K562 (cell line): ENCODE data around the gene MSN. TPM values are rescaled to one million over a fixed set of nuclear protein-coding genes. Genes with fewer than 3 reads are reported as not detected.

Source experiments
- ATAC-seq: fragments of 200-7000 bp; cut with Tn5 transposase; 3 replicates; pipeline ENCODE4 v1.9.1; 2020; ENCODE audit warnings: moderate library complexity
- BruUV-seq: library from RNA; stranded (reverse); fragments of 400-500 nt; replicated peaks from 2 replicates; lab custom pipeline; 2021; lab: Mats Ljungman, UMichigan
- CTCF ChIA-PET: fragments of 300-600 bp; formaldehyde crosslinking; extraction: SDS; loops from one replicate; lab custom pipeline; 2021; ENCODE audit warnings: low intra/inter-chr PET ratio; lab: Yijun Ruan, JAX
- POLR2A ChIA-PET: fragments of 300-600, 350-650 bp; sonication (Branson Sonifier 250); formaldehyde crosslinking; extraction: SDS; loops from one replicate; lab custom pipeline; 2021; ENCODE audit warnings: antibody characterized with exemption, inconsistent platforms; lab: Yijun Ruan, JAX
- DNase-seq, 4 experiments: peaks; one replicate each; pipeline versions ENCODE4 v3.0.0 to v3.0.0-alpha.2; 2011 to 2018; ENCODE audit warnings: low spot score in 3 of 4, mixed read lengths in 3 of 4; ENCODE audit errors: extremely low read depth in 1 of 4
- FAIRE-seq: peaks from 2 replicates; lab custom pipeline; 2011; peaks lifted over from hg19 to GRCh38; lab: Jason Lieb, UNC
- H2AFZ ChIP-seq: 2 replicates; pipeline ENCODE4 v1.6.0; 2011; ENCODE audit warnings: low read depth, low read length, control low read depth, inconsistent platforms
- H3K27ac ChIP-seq: fragments of 200-600 bp; 3 replicates; pipeline ENCODE4 v1.8.0; 2011; ENCODE audit warnings: low read depth, mild to moderate bottlenecking, control low read depth, inconsistent platforms, low read length, moderate library complexity, mixed read lengths; ENCODE audit errors: extremely low read depth
- H3K27me3 ChIP-seq, 2 experiments: fragments of 300-600 bp in 1 of 2; 2 replicates in 1 of 2; 3 replicates in 1 of 2; pipeline versions ENCODE4 v1.6.0 to v1.8.0; 2011; ENCODE audit warnings: inconsistent platforms in 2 of 2, low read length in 2 of 2, mild to moderate bottlenecking in 1 of 2, mixed read lengths in 1 of 2, moderate library complexity in 1 of 2; ENCODE audit not compliant: control insufficient read depth in 2 of 2, insufficient read depth in 2 of 2
- H3K36me3 ChIP-seq: fragments of 300-600 bp; 3 replicates; pipeline ENCODE4 v1.8.0; 2011; ENCODE audit warnings: mild to moderate bottlenecking, low read length, inconsistent platforms; ENCODE audit not compliant: control insufficient read depth, insufficient read depth
- H3K4me1 ChIP-seq, 2 experiments: fragments of 200-600 bp in 1 of 2; replicated peaks in 1 of 2; 2 replicates in 1 of 2; 3 replicates in 1 of 2; pipeline versions ENCODE4 v1.5.1 to v1.8.0; 2011; ENCODE audit warnings: inconsistent platforms in 2 of 2, low read length in 2 of 2, mild to moderate bottlenecking in 1 of 2, mixed read lengths in 1 of 2, moderate library complexity in 1 of 2; ENCODE audit not compliant: control insufficient read depth in 2 of 2, insufficient read depth in 2 of 2
- H3K4me2 ChIP-seq: 2 replicates; pipeline ENCODE4 v1.6.1; 2011; ENCODE audit warnings: low read length, control low read depth, inconsistent platforms, mixed read lengths; ENCODE audit not compliant: insufficient read depth
- H3K4me3 ChIP-seq: fragments of 200-600 bp; sonication (generic), shearing (Covaris generic); 2 replicates; pipeline ENCODE4 v1.5.1; 2016; ENCODE audit warnings: control low read depth, inconsistent platforms
- H3K79me2 ChIP-seq: fragments of 200-600 bp; 3 replicates; pipeline ENCODE4 v1.8.0; 2011; ENCODE audit warnings: low read length, inconsistent platforms; ENCODE audit not compliant: control insufficient read depth, insufficient read depth
- H3K9ac ChIP-seq, 2 experiments: 2 replicates each; pipeline versions ENCODE4 v1.6.0 to v1.6.1; 2011; ENCODE audit warnings: low read depth in 2 of 2, low read length in 2 of 2, control low read depth in 1 of 2, inconsistent platforms in 1 of 2, mild to moderate bottlenecking in 1 of 2, mixed read lengths in 1 of 2; ENCODE audit not compliant: insufficient read depth in 1 of 2
- H3K9me1 ChIP-seq: one replicate; pipeline ENCODE4 v1.6.0; 2011; ENCODE audit warnings: inconsistent platforms, mild to moderate bottlenecking, low read length, moderate library complexity; ENCODE audit not compliant: control insufficient read depth, insufficient read depth
- H3K9me3 ChIP-seq: replicated peaks from 2 replicates; pipeline ENCODE4 v1.5.1; 2011; ENCODE audit warnings: low read depth, low read length, inconsistent platforms; ENCODE audit not compliant: control insufficient read depth, insufficient read depth
- H4K20me1 ChIP-seq: replicated peaks from 2 replicates; pipeline ENCODE4 v1.6.1; 2011; ENCODE audit warnings: low read length, inconsistent platforms, mixed read lengths; ENCODE audit not compliant: control insufficient read depth, insufficient read depth
- CBX2 ChIP-seq: fragments of 200-600 bp; sonication (generic); IDR thresholded peaks from one replicate; pipeline ENCODE4 v1.6.1; 2012; ENCODE audit warnings: mild to moderate bottlenecking, low read length, inconsistent platforms; ENCODE audit not compliant: insufficient read depth, poor library complexity, severe bottlenecking
- GTF2F1 ChIP-seq: IDR thresholded peaks from 2 replicates; pipeline ENCODE4 v1.6.1; 2011; ENCODE audit warnings: low read depth, low read length, improper control_type of control experiment
- U2AF2 ChIP-seq: fragments of 200-400 bp; formaldehyde crosslinking; optimal IDR thresholded peaks from 2 replicates; pipeline ENCODE3; 2017; ENCODE audit warnings: low read depth, mild to moderate bottlenecking, low read length
- ZNF12 ChIP-seq: sonication (generic); formaldehyde crosslinking; IDR thresholded peaks from 2 replicates; pipeline ENCODE4 v1.4.0; 2020; ENCODE audit warnings: mild to moderate bottlenecking, missing genetic modification reagents
- WGBS: fragments of 100-300 bp; shearing (Covaris generic); methylation state at CpG from one replicate; pipeline ENCODE4 v1.1.6; 2016; ENCODE audit warnings: low coverage, mixed read lengths; ENCODE audit not compliant: insufficient coverage; ENCODE audit errors: missing lambda C conversion rate; 5-methylcytosine and 5-hydroxymethylcytosine counted together
- in situ Hi-C: fragments of 300-500 bp; cut with MboI; formaldehyde crosslinking; loops from 4 replicates; pipeline ENCODE4 v1.15.0; 2018; ENCODE audit warnings: inconsistent platforms, mixed read lengths
- intact Hi-C: fragments of 100-400 bp; cut with micrococcal nuclease; formaldehyde crosslinking; loops from 2 replicates; pipeline ENCODE4 v1.14.2; 2022
- polyA plus RNA-seq, 8 experiments: library from polyadenylated mRNA; depleted of rRNA in 4 of 8; stranded (reverse) in 5 of 8; unstranded in 3 of 8; fragments of >200 nt; fragmentation: Nextera tagmentation in 2 of 8; fragmentation: Illumina TruSeq in 1 of 8; extraction: Ambion mirVana in 2 of 8; extraction: Trizol in 1 of 8; gene quantifications; 2 replicates each; pipeline versions ENCODE4 v1.2.1 to v1.2.3, GENCODE V29; 2011 to 2014; ENCODE audit warnings: inconsistent platforms in 1 of 8, missing spikeins in 1 of 8
- total RNA-seq, 7 experiments: library from RNA; depleted of rRNA in 6 of 7; stranded (reverse); fragments of >200 nt in 6 of 7; fragmentation: Illumina TruSeq in 2 of 7; extraction: Trizol in 2 of 7; gene quantifications; 2 replicates each; pipeline versions ENCODE4 v1.2.1 to v1.2.3, GENCODE V29; 2011 to 2021; ENCODE audit warnings: low replicate concordance in 1 of 7
- TF ChIP-seq, protein P1 (sequence below), 2 experiments: fragments of 450-650 bp in 1 of 2; IDR thresholded peaks; 2 replicates each; pipeline ENCODE4 v1.6.1; 2011 to 2017; ENCODE audit warnings: low read depth in 2 of 2, antibody characterized with exemption in 1 of 2, borderline replicate concordance in 1 of 2, low read length in 1 of 2, mild to moderate bottlenecking in 1 of 2, mixed read lengths in 1 of 2; ENCODE audit not compliant: control insufficient read depth in 1 of 2
- TF ChIP-seq, protein P2 (sequence below), 3 experiments: IDR thresholded peaks in 2 of 3; conservative IDR thresholded peaks in 1 of 3; 2 replicates each; pipeline ENCODE4 v1.5.1; 2011 to 2012; ENCODE audit warnings: low read length in 3 of 3, mild to moderate bottlenecking in 3 of 3, control low read depth in 2 of 3, improper control_type of control experiment in 1 of 3, inconsistent platforms in 1 of 3, low read depth in 1 of 3, mixed read lengths in 1 of 3, moderate library complexity in 1 of 3; ENCODE audit not compliant: insufficient read depth in 2 of 3

Gene MSN
- total and polyA plus RNA-seq, 9 of the 15 experiments (the other 6 are each of a cell fraction or from before 2014, with no cell fraction given), result 128 to 486 (median 237) TPM

GRCh38 chrX:65718538-65718937 is 51.1 kb downstream of the MSN start:
- TF ChIP-seq GTF2F1 (no peak), U2AF2 (no peak), CBX2 (no peak), ZNF12 (no peak)
- DNase-seq (no peak), ATAC-seq (no peak), FAIRE-seq (no peak)
- Histone ChIP-seq H3K9me1 (no peaks in the 10 kb centered on the region), H3K9ac (no peak overlapping the region), H3K27me3 (no peaks in the 10 kb centered on the region), H3K27ac (no peak overlapping the region), H3K36me3 (peaks cover 69% of the 10 kb centered on the region), H3K4me3 (no peak overlapping the region), H3K4me1 (peaks cover 0 to 3% of the 10 kb centered on the region in 2 experiments; a peak in 2 of 5 replicates), H2AFZ (no peak overlapping the region), H3K4me2 (no peak overlapping the region), H3K79me2 (peaks cover 83% of the 10 kb centered on the region), H3K9me3 (no peaks in the 10 kb centered on the region), H4K20me1 (peaks cover 4% of the 10 kb centered on the region; the same call in 1 of the 2 replicates)
- no TSS peak for BruUV-seq
- ChIA-PET POLR2A (interaction anchor here (0.6 to 1.1 kb wide), 2 partner anchors 19 to 45 kb away, joined by 3 read pairs; no protein-coding TSS in a partner anchor), CTCF (interaction anchor here (0.6 kb wide), 1 partner anchor 13 kb away, joined by 3 read pairs; no protein-coding TSS in a partner anchor)
- 96% methylated on average over 4 of the region's 4 CpGs for WGBS
- intact Hi-C loops (no loop called here), in situ Hi-C loops (no loop called here)

DNA sequence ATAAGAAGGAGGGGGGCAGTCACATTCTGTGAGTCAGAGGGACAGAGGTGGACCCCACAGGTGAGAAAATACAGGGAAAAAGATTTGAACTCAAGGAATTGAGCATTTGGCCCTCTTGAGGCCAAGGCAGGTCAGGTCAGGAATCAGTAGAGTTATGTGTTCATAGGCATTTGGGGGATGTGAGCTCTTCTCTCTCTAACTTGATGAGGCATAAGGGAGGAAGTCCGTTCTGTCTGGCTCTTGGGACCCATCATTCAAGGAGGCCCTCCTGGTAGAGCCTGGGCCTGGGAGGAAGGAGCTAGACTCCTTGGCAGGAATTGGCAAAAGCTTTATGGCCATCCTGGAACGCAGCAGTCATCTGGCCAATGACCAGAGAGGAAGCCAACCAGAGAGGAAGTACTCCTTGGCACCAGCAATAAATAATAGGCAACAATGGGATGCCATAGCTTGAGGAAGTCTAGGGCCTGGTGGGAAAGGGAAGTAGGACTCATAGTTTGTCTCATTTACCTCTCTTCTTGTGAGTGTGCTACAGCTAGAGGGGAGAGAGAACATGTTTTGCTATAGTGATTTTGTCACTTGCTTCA is 53.0 kb downstream of the MSN start:
- Histone ChIP-seq H3K27ac (no peak overlapping the region), H4K20me1 (peaks cover 4% of the 10 kb centered on the region; the same call in 1 of the 2 replicates), H3K79me2 (peaks cover 78% of the 10 kb centered on the region), H3K4me2 (no peak overlapping the region), H3K27me3 (no peaks in the 10 kb centered on the region), H3K9me3 (no peaks in the 10 kb centered on the region)
- in situ Hi-C loops, result no loop called here
- TF ChIP-seq, protein P1, sequence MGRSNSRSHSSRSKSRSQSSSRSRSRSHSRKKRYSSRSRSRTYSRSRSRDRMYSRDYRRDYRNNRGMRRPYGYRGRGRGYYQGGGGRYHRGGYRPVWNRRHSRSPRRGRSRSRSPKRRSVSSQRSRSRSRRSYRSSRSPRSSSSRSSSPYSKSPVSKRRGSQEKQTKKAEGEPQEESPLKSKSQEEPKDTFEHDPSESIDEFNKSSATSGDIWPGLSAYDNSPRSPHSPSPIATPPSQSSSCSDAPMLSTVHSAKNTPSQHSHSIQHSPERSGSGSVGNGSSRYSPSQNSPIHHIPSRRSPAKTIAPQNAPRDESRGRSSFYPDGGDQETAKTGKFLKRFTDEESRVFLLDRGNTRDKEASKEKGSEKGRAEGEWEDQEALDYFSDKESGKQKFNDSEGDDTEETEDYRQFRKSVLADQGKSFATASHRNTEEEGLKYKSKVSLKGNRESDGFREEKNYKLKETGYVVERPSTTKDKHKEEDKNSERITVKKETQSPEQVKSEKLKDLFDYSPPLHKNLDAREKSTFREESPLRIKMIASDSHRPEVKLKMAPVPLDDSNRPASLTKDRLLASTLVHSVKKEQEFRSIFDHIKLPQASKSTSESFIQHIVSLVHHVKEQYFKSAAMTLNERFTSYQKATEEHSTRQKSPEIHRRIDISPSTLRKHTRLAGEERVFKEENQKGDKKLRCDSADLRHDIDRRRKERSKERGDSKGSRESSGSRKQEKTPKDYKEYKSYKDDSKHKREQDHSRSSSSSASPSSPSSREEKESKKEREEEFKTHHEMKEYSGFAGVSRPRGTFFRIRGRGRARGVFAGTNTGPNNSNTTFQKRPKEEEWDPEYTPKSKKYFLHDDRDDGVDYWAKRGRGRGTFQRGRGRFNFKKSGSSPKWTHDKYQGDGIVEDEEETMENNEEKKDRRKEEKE (IDR thresholded peaks at IDR 0.05; ENCODE audit: borderline replicate concordance in 1 of 2, control insufficient read depth in 1 of 2, low read depth in 2 of 2, low read length in 1 of 2), result no peak
- TF ChIP-seq, protein P2, sequence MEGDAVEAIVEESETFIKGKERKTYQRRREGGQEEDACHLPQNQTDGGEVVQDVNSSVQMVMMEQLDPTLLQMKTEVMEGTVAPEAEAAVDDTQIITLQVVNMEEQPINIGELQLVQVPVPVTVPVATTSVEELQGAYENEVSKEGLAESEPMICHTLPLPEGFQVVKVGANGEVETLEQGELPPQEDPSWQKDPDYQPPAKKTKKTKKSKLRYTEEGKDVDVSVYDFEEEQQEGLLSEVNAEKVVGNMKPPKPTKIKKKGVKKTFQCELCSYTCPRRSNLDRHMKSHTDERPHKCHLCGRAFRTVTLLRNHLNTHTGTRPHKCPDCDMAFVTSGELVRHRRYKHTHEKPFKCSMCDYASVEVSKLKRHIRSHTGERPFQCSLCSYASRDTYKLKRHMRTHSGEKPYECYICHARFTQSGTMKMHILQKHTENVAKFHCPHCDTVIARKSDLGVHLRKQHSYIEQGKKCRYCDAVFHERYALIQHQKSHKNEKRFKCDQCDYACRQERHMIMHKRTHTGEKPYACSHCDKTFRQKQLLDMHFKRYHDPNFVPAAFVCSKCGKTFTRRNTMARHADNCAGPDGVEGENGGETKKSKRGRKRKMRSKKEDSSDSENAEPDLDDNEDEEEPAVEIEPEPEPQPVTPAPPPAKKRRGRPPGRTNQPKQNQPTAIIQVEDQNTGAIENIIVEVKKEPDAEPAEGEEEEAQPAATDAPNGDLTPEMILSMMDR (IDR thresholded peaks at IDR 0.05 in 2 of 3, conservative IDR thresholded peaks at IDR 0.05 in 1 of 3; ENCODE audit: insufficient read depth in 2 of 3, low read depth in 1 of 3, low read length in 3 of 3), result peak in 1 of 3 experiments; percentile 12; a peak in 1 of 6 replicates
- TF ChIP-seq, all 486 proteins: peak for 1
- ChIA-PET CTCF (no interaction called here), POLR2A (interaction anchor here (0.6 kb wide), 1 partner anchor 489 kb away, joined by 3 read pairs; no protein-coding TSS in a partner anchor)
- BruUV-seq, result no TSS peak
- Histone ChIP-seq H3K4me1 (peaks cover 0 to 3% of the 10 kb centered on the region in 2 experiments; a peak in 2 of 5 replicates), H3K4me3 (no peak overlapping the region), H3K9me1 (no peaks in the 10 kb centered on the region), H3K36me3 (peaks cover 83% of the 10 kb centered on the region), H3K9ac (no peak overlapping the region), H2AFZ (no peak overlapping the region)
- ATAC-seq (no peak), DNase-seq (no peak), FAIRE-seq (no peak)
- intact Hi-C loops, result loop anchor here (5.0 kb wide), 1 partner anchor 123 kb away; no protein-coding TSS in a partner anchor
- 92% methylated on average over 2 of the region's 2 CpGs for WGBS
